Neuron (in vitro differentiated cells): ENCODE measurements around the gene RANBP17.
A peak's percentile ranks its signal among the peaks of the same experiment; 100 is the strongest.
"Not testable (repeated sequence)": the region's sequence is repeated elsewhere in the genome, so short reads cannot be mapped to it uniquely, and the experiment has no call there.

Source experiments
- H2AFZ ChIP-seq: one replicate; pipeline ENCODE4 v1.6.1; 2013; ENCODE audit warnings: low read depth, mild to moderate bottlenecking, inconsistent platforms, low read length, moderate library complexity
- H3K27me3 ChIP-seq: one replicate; pipeline ENCODE4 v1.6.1; 2013; ENCODE audit warnings: low read length; ENCODE audit not compliant: insufficient read depth
- H3K36me3 ChIP-seq: one replicate; pipeline ENCODE4 v1.6.1; 2013; ENCODE audit warnings: low read length; ENCODE audit not compliant: insufficient read depth
- H3K4me1 ChIP-seq: one replicate; pipeline ENCODE4 v1.6.1; 2013; ENCODE audit warnings: low read length; ENCODE audit not compliant: insufficient read depth
- H3K4me3 ChIP-seq: 2 replicates; pipeline ENCODE4 v1.5.1; 2013; ENCODE audit warnings: mild to moderate bottlenecking, low read length, moderate library complexity
- H3K9me3 ChIP-seq: one replicate; pipeline ENCODE4 v1.6.1; 2013; ENCODE audit warnings: low read length

RANBP17 gene

DNA sequence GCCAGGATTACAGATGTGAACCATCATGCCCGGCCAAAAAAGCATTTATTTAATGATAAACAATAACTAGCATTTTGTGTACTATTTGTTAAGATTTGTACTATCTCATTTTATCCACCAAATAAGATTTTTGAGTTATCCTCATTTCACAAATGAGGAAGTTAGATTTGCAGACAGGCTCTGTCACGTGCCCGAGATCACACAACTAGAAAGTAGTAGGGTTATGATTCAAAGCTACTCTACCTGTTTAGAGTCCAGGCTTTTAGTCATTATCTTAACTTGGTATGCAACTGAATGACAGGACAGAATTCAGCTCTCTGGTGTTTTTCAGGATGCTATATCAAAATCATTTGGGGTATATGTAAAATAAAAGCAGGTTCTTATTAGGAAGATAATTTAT is 20.5 kb downstream of the RANBP17 start:
- Histone ChIP-seq H3K4me1 (no peaks in the 10 kb centered on the region), H3K27me3 (no peaks in the 10 kb centered on the region), H3K36me3 (peaks cover 12% of the 10 kb centered on the region), H2AFZ (no peak overlapping the region), H3K4me3 (no peak overlapping the region), H3K9me3 (peaks cover 2% of the 10 kb centered on the region)

DNA sequence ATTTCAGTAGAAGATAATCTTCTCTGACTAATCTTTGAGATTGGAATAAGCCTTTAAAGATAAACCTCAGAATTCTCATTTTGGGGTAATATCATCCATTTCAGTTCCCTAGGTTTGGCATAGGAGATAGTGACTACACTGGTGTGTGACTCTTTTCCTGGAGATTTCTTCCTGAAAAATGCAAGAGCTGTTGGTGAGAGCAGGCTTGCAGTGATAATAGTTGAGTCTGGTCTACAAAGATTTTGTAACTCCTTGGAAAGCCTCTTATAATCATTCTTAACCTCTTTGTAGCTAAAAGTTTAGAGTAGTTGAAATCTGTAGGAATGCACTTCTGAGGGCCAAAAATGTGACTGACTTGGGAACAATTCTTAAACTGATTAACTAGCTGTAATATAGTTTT is 23.4 kb downstream of the RANBP17 start:
- Histone ChIP-seq H3K27me3 (no peaks in the 10 kb centered on the region), H3K4me3 (no peak overlapping the region), H3K9me3 (peaks cover 2% of the 10 kb centered on the region), H3K36me3 (peaks cover 15% of the 10 kb centered on the region), H2AFZ (no peak overlapping the region), H3K4me1 (no peaks in the 10 kb centered on the region)

DNA sequence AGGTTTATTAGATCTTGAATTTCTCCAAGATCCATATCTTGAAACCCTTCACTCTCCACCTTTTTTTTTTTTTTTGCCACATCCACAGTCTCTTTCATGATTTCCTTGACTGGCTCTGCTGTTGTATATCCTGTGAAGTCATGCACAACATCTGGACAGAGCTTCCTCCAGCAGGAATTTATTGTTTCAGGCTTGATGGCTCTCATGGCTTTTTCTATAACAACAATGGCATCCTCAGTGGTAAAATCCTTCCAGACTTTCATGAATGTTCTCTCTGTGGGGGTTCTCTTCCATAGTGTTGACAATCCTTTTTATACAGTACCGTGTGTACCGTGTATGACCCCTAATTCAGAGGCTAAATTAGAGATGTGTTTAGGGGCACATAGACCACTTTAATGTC is 24.0 kb downstream of the RANBP17 start:
- H3K4me1 ChIP-seq: no peaks in the 10 kb centered on the region
- no peak overlapping the region for H2AFZ ChIP-seq
- H3K4me3 ChIP-seq: no peak overlapping the region
- H3K27me3 ChIP-seq: no peaks in the 10 kb centered on the region
- H3K36me3 ChIP-seq: peaks cover 15% of the 10 kb centered on the region
- peaks cover 2% of the 10 kb centered on the region for H3K9me3 ChIP-seq

DNA sequence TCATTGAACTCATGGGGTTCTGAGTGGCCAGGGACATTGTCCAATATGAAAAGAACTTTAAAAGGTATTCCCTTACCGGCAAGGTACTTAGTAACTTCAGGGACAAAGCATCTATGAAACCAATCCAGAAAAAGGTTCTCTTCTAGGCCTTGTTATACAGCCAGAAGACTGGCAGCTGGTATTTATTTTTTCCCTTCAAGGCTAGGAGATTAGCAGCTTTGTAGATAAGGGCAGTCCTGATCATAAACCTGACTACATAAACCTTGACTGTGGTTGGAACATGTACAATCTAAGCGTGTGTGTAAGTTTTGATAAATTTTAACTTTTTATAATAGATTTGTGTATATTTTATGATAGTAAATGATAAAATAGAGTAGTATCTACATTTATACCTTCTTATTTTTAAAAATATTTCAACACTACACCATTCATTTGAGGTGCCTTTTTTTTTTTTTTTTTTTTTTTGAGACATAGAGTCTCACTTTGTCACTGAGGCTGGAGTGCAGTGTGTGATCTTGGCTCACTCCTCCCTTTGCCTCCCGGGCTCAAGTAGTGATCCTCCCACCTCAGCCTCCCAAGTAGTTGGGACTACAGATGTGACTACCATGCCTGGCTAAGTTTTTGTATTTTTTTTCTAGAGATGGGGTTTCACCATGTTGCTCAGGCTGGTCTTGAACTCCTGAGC is 24.5 kb downstream of the RANBP17 start:
- H3K27me3 ChIP-seq: no peaks in the 10 kb centered on the region
- no peak overlapping the region for H2AFZ ChIP-seq
- H3K4me1 ChIP-seq: no peaks in the 10 kb centered on the region
- no peak overlapping the region for H3K4me3 ChIP-seq
- H3K36me3 ChIP-seq: peaks cover 15% of the 10 kb centered on the region
- H3K9me3 ChIP-seq: peaks cover 2% of the 10 kb centered on the region

DNA sequence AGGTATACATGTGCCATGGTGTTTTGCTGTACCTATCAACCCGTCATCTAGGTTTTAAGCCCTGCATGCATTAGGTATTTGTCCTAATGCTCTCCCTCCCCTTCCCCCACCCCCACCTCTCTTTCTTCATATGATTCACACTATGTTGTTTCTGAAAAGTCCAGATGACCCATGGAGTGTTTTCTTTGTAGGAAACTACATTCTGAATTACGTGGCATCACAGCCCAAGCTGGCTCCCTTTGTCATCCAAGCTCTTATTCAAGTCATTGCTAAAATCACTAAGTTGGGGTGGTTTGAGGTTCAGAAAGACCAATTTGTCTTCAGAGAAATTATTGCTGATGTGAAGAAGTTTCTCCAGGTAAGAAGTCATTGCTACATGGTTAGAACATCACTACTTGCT is 30.4 kb downstream of the RANBP17 start:
- Histone ChIP-seq H3K9me3 (no peaks in the 10 kb centered on the region), H3K36me3 (peaks cover 10% of the 10 kb centered on the region), H2AFZ (no peak overlapping the region), H3K4me3 (no peak overlapping the region), H3K4me1 (no peaks in the 10 kb centered on the region), H3K27me3 (no peaks in the 10 kb centered on the region)

DNA sequence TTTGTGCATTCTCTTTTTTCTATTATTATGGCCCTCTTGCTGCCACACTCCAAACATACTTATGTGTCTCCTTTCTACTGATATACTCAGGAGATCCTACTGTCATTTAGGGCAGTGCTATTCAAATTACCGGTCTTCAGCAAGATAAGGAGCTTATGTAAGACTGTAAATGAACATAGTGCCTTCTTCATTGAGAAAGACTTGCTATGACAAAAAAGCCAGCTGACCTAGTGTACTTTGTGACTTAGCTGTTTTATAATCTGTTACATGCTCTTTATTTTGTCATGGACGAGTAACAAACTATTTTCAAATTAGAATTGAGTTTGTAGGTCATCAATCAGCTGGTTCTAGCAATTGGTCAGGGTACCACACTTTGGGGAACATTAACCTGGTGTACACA is 32.8 kb downstream of the RANBP17 start:
- Histone ChIP-seq H2AFZ (no peak overlapping the region), H3K4me3 (no peak overlapping the region), H3K36me3 (peaks cover 8% of the 10 kb centered on the region), H3K27me3 (no peaks in the 10 kb centered on the region), H3K9me3 (no peaks in the 10 kb centered on the region), H3K4me1 (no peaks in the 10 kb centered on the region)

DNA sequence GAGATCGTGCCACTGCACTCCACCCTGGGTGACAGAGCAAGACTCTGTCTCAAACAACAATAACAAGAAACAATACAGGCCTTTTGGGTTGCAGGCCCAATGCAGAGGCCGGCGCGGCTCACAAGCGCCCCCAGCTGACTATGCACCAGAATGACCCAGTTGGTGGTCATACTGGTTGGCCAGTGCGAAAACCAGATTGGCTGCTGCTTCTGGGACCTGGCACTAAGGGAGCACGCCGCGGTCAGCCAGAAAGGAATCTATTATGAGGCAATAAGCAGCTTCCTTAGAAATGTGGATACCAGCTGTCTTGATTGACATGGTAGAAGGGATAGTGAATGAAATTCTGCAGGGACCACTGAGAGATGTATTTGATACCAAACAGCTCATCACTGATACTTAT is 35.0 kb downstream of the RANBP17 start:
- no peaks in the 10 kb centered on the region for H3K9me3 ChIP-seq
- peaks cover 8% of the 10 kb centered on the region for H3K36me3 ChIP-seq
- no peak overlapping the region for H3K4me3 ChIP-seq
- H2AFZ ChIP-seq: no peak overlapping the region
- H3K27me3 ChIP-seq: no peaks in the 10 kb centered on the region
- H3K4me1 ChIP-seq: no peaks in the 10 kb centered on the region

DNA sequence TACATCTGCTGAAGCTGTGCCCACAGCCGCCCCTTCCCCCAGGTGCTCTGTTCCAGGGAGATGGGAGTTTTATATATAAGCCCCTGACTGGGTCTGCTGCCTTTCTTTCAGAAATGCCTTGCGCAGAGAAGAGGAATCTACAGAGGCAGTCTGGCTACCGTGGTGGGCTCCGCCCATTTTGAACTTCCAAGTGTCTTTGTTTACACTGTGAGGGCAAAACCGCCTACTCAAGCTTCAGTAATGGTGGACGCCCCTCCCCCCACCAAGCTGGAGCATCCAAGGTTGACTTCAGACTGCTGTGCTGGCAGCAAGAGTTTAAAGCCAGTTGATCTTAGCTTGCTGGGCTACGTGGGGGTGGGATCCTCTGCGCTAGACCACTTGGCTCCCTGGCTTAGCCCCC is 41.3 kb downstream of the RANBP17 start:
- H3K4me1 ChIP-seq: no peaks in the 10 kb centered on the region
- H3K36me3 ChIP-seq: peaks cover 6% of the 10 kb centered on the region
- H3K9me3 ChIP-seq: no peaks in the 10 kb centered on the region
- H3K27me3 ChIP-seq: no peaks in the 10 kb centered on the region
- H3K4me3 ChIP-seq: no peak overlapping the region
- H2AFZ ChIP-seq: no peak overlapping the region

DNA sequence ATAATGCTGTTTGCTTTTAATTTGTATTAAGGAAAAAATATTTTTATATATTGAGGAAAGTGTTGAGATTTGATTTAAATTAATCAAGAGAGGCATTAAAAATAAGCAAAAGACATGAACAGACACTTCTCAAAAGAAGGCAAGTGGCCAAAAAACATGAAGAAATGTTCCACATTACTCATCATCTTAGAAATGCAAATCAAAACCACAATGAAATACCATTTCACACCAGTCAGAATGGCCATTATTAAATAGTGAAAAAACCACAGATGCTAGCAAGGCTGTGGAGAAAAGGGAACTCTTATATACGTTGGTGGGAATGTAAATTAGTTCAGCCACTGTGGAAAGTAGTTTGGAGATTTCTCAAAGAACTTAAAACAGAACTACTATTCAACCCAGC is 45.9 kb downstream of the RANBP17 start:
- H3K9me3 ChIP-seq: no peaks in the 10 kb centered on the region

DNA sequence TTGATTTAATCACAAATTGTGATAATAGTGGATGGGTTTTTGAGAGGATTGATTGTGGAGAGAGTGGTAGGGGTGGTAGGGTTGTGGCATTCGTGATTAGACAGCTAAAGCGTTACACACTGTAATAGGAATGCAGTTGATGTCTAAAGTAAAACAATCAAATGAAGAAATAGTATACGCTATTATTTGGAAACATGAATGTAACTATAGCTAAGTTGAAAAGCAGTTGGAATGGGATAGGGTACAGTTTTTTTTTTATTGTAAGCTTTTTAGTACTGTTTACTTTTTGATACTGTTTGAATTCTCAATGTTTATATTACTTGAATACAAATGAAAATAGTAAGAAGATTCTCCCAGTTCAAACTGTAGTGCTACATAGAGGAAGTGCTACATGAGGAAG is 51.8 kb downstream of the RANBP17 start:
- Histone ChIP-seq H3K9me3 (no peaks in the 10 kb centered on the region), H2AFZ (no peak overlapping the region), H3K4me3 (no peak overlapping the region), H3K27me3 (no peaks in the 10 kb centered on the region), H3K4me1 (no peaks in the 10 kb centered on the region), H3K36me3 (peaks cover 13% of the 10 kb centered on the region)

More for the DNA sequence above, 45.9 kb downstream of the RANBP17 start:
- Histone ChIP-seq H3K27me3 (no peaks in the 10 kb centered on the region), H2AFZ (no peak overlapping the region), H3K4me3 (no peak overlapping the region), H3K4me1 (no peaks in the 10 kb centered on the region), H3K36me3 (peaks cover 18% of the 10 kb centered on the region)

DNA sequence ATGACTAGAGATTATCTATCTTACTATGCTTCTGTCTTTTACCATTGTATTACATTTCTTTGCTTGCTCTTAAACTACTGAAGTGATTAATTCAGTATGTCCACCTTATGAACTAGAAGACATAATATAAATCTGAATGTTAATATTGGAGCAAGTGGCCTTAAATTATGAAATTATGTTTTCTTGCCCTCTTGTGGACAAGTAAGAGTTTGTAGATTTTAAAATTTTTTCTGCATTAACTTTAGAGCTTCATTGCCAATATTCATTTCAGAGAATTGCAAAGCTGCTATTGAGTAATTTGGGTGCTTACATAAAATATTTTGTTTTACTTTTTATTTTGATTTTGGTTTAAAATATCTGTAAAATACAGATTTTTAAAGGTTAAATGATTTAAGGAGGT is 55.3 kb downstream of the RANBP17 start:
- no peaks in the 10 kb centered on the region for H3K27me3 ChIP-seq
- peaks cover 5% of the 10 kb centered on the region for H3K4me1 ChIP-seq
- H3K9me3 ChIP-seq: no peaks in the 10 kb centered on the region
- H3K36me3 ChIP-seq: peaks cover 5% of the 10 kb centered on the region
- H3K4me3 ChIP-seq: no peak overlapping the region
- no peak overlapping the region for H2AFZ ChIP-seq

DNA sequence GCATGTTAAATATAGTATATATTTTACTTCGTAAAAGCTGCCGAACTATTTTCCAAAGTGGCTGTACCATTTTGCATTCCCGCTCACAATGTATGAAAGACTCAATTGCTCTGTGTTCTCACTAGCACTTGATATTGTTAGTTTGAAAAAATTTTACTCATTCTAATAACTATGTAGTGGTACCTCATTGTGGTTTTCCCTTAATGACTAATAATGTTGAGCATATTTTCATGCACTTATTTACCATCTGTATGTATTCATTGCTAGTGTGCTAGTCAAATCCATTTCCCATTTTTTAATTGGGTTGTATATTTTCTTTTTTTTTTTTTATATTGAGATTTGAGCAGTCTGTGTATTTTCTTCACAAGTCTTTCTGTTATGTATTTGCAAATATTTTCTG is 58.4 kb downstream of the RANBP17 start:
- H2AFZ ChIP-seq: no peak overlapping the region
- no peaks in the 10 kb centered on the region for H3K27me3 ChIP-seq
- no peaks in the 10 kb centered on the region for H3K9me3 ChIP-seq
- H3K4me1 ChIP-seq: peaks cover 11% of the 10 kb centered on the region
- H3K36me3 ChIP-seq: peaks cover 5% of the 10 kb centered on the region
- no peak overlapping the region for H3K4me3 ChIP-seq

DNA sequence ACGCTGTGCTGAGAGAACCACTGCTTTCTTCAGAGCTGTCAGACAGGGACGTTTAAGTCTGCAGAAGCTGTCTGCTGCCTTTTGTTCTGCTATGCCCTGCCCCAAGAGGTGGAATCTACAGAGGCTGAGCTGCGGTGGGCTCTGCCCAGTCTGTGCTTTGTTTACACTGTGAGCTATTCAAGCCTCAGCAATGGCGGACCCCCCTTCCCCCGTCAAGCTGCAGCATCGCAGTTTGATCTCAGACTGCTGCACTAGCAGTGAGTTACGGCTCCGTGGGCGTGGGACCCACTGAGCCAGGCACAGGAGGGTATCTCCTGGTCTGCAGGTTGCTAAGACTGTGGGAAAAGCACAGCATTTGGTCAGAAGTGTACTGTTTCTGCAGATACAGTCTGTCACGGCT is 60.5 kb downstream of the RANBP17 start:
- Histone ChIP-seq H2AFZ (peak overlapping the region; percentile 76), H3K4me1 (peaks cover 11% of the 10 kb centered on the region), H3K4me3 (peak overlapping the region; percentile 48)
- not testable (repeated sequence) for H3K27me3 ChIP-seq, H3K36me3 ChIP-seq, H3K9me3 ChIP-seq

DNA sequence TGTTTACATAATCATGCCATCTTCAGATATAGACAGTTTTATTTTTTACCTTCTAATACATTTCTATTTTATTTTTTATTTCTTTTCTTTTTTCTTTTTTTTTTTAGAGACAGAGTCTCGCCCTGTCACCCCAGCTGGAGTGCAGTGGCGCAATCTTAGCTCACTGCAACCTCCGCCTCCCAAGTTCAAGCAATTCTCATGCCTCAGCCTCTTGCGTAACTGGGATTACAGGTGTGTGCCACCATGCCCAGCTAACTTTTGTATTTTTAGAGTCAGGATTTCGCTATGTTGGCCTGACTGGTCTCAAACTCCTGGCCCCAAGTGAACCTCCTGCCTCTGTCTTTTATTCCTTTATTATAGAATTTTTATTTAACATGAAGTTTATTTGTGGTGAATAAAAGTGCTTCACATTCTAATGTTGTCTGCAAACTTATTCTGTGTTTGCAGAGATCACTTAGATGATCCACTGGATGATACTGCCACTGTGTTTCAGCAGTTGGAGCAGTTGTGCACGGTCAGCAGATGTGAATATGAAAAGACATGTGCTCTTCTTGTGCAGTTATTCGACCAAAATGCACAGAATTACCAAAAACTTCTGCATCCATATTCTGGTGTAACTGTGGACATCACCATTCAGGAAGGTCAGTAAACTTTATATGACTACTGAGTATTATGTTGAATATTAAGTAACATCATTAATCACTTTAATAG is 62.2 kb downstream of the RANBP17 start:
- H3K9me3 ChIP-seq: no peaks in the 10 kb centered on the region
- H3K4me3 ChIP-seq: no peak overlapping the region
- H3K4me1 ChIP-seq: peaks cover 11% of the 10 kb centered on the region
- H2AFZ ChIP-seq: no peak overlapping the region
- H3K27me3 ChIP-seq: no peaks in the 10 kb centered on the region
- H3K36me3 ChIP-seq: peaks cover 7% of the 10 kb centered on the region
